ENCODE data around the gene ZNF483.

DNA sequence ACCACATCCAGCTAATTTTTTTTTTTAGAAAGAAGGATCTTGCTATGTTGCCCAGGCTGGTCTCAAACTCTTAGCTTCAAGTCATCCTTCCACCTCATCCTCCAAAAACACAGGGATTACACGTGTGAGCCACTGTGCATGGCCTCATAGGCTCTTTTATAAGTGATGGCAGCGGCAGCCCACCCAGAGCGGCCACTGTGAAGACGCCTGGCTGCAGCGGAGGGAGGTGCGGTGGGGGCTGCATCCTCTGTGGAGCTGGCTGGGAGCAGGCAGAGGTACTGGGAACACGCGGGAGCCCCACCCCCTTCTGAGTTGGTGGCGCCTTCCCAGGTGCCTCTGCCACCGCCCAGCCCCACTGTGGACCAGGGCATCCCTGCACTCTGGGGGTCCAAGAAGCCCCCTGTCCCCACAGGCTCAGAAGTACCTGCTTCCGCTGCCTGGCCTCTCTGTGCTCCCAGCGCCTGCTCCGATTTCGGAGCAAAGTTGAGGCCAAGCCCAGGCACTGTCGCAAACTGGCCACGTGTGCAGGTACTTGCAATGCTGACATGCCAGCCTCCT is 23.9 kb upstream of the ZNF483 start:
- TF ChIP-seq, protein P1, sequence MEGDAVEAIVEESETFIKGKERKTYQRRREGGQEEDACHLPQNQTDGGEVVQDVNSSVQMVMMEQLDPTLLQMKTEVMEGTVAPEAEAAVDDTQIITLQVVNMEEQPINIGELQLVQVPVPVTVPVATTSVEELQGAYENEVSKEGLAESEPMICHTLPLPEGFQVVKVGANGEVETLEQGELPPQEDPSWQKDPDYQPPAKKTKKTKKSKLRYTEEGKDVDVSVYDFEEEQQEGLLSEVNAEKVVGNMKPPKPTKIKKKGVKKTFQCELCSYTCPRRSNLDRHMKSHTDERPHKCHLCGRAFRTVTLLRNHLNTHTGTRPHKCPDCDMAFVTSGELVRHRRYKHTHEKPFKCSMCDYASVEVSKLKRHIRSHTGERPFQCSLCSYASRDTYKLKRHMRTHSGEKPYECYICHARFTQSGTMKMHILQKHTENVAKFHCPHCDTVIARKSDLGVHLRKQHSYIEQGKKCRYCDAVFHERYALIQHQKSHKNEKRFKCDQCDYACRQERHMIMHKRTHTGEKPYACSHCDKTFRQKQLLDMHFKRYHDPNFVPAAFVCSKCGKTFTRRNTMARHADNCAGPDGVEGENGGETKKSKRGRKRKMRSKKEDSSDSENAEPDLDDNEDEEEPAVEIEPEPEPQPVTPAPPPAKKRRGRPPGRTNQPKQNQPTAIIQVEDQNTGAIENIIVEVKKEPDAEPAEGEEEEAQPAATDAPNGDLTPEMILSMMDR (conservative IDR thresholded peaks at IDR 0.05; ENCODE audit: low read length) = no peak
- TF ChIP-seq EZH2phosphoT487 (IDR thresholded peaks at IDR 0.05; ENCODE audit: borderline replicate concordance, low read depth, low read length) = no peak

Measured in OCI-LY7 (cell line).